ENCODE data around the gene STK38.
A peak's percentile ranks its signal among the peaks of the same experiment; 100 is the strongest.

STK38 gene

GRCh38 chr6:36563928-36564284 lies 16.6 kb upstream of the STK38 start:
- Histone ChIP-seq H3K9me3 (ENCODE audit: control insufficient read depth, low read length) (no peaks in the 10 kb centered on the region), H3K27ac (ENCODE audit: low read depth, low read length, severe bottlenecking) (peak overlapping the region; percentile 3), H3K36me3 (ENCODE audit: control insufficient read depth, insufficient read depth, low read length) (no peaks in the 10 kb centered on the region), H3K4me3 (ENCODE audit: extremely low read depth, insufficient read depth, low read length, poor library complexity, severe bottlenecking) (no peak overlapping the region), H3K4me1 (ENCODE audit: control insufficient read depth, insufficient read depth, low read length, poor library complexity, severe bottlenecking) (peaks cover 6% of the 10 kb centered on the region)
- 100% methylated on average over 1 of the region's 4 CpGs for WGBS, 2 experiments (ENCODE audit: insufficient coverage in 2 of 2)

GRCh38 chr6:36563237-36563927 lies 16.1 kb upstream of the STK38 start:
- WGBS, 2 experiments (ENCODE audit: insufficient coverage in 2 of 2) = 89% methylated on average over 1 of the region's 3 CpGs; no CpG with 5 or more reads in 1 of the 2 experiments
- no peaks in the 10 kb centered on the region for H3K9me3 ChIP-seq (ENCODE audit: control insufficient read depth, low read length)
- peak overlapping the region; percentile 3 for H3K27ac ChIP-seq (ENCODE audit: low read depth, low read length, severe bottlenecking)
- H3K4me3 ChIP-seq (ENCODE audit: extremely low read depth, insufficient read depth, low read length, poor library complexity, severe bottlenecking) = no peak overlapping the region
- peaks cover 6% of the 10 kb centered on the region for H3K4me1 ChIP-seq (ENCODE audit: control insufficient read depth, insufficient read depth, low read length, poor library complexity, severe bottlenecking)
- no peaks in the 10 kb centered on the region for H3K36me3 ChIP-seq (ENCODE audit: control insufficient read depth, insufficient read depth, low read length)

DNA sequence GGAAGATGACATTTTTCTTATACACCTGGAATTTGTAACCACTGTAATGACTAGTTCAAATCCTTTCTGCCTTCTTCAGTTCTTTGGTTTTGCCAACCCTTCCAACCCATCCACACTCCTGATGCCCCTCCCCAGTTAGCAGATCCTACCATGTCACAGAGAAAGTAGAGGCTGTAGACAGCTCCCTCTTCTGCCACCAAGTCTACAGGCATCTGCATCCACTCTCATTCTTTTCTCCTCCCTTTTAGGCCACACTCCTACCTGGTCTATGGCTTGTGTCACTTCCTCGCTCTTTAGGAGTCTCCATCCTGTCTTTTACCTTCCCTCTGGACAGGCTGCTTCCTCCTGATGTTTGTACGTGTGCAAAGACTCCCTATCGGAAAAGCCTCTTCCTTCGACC lies 13.5 kb upstream of the STK38 start:
- Histone ChIP-seq H3K4me1 (ENCODE audit: control insufficient read depth, insufficient read depth, low read length, poor library complexity, severe bottlenecking) (peaks cover 3% of the 10 kb centered on the region), H3K4me3 (ENCODE audit: extremely low read depth, insufficient read depth, low read length, poor library complexity, severe bottlenecking) (no peak overlapping the region)
- 94 to 96% methylated on average over 4 of the region's 4 CpGs for WGBS, 2 experiments (ENCODE audit: insufficient coverage in 2 of 2)

GRCh38 chr6:36559011-36559793 lies 11.9 kb upstream of the STK38 start:
- no peaks in the 10 kb centered on the region for H3K36me3 ChIP-seq (ENCODE audit: control insufficient read depth, insufficient read depth, low read length)
- 84 to 100% methylated on average over 4 of the region's 7 CpGs for WGBS, 2 experiments (ENCODE audit: insufficient coverage in 2 of 2)
- no peak overlapping the region for H3K27ac ChIP-seq (ENCODE audit: low read depth, low read length, severe bottlenecking)
- no peak overlapping the region for H3K4me3 ChIP-seq (ENCODE audit: extremely low read depth, insufficient read depth, low read length, poor library complexity, severe bottlenecking)
- no peaks in the 10 kb centered on the region for H3K9me3 ChIP-seq (ENCODE audit: control insufficient read depth, low read length)
- H3K4me1 ChIP-seq (ENCODE audit: control insufficient read depth, insufficient read depth, low read length, poor library complexity, severe bottlenecking) = peaks cover 3% of the 10 kb centered on the region

More for the DNA sequence above, 13.5 kb upstream of the STK38 start:
- Histone ChIP-seq H3K36me3 (ENCODE audit: control insufficient read depth, insufficient read depth, low read length) (no peaks in the 10 kb centered on the region), H3K27ac (ENCODE audit: low read depth, low read length, severe bottlenecking) (no peak overlapping the region), H3K9me3 (ENCODE audit: control insufficient read depth, low read length) (no peaks in the 10 kb centered on the region)

DNA sequence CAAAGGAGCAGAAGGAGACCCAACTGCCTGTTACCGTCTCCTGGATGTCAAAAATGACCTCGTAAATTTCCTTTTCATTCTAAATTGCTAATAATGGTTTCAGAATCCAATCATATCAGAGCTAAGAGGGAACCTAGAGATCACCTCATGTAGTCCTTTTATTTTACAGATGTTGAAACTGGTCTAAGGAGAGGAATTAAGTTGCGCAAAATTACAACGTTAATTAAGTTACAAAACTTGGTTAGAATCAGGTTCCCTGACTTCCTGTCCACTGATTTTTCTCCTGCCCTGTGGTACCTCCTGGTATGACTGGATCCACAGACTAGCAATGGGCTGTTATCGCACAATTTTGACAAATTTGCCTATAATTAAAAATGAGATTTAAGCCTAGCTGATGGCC lies 9.0 kb upstream of the STK38 start:
- Histone ChIP-seq H3K36me3 (ENCODE audit: control insufficient read depth, insufficient read depth, low read length) (no peaks in the 10 kb centered on the region), H3K4me1 (ENCODE audit: control insufficient read depth, insufficient read depth, low read length, poor library complexity, severe bottlenecking) (no peaks in the 10 kb centered on the region), H3K9me3 (ENCODE audit: control insufficient read depth, low read length) (no peaks in the 10 kb centered on the region), H3K4me3 (ENCODE audit: extremely low read depth, insufficient read depth, low read length, poor library complexity, severe bottlenecking) (no peak overlapping the region), H3K27ac (ENCODE audit: low read depth, low read length, severe bottlenecking) (no peak overlapping the region)
- 100% methylated on average over 2 to 4 of the region's 5 CpGs for WGBS, 2 experiments (ENCODE audit: insufficient coverage in 2 of 2)

DNA sequence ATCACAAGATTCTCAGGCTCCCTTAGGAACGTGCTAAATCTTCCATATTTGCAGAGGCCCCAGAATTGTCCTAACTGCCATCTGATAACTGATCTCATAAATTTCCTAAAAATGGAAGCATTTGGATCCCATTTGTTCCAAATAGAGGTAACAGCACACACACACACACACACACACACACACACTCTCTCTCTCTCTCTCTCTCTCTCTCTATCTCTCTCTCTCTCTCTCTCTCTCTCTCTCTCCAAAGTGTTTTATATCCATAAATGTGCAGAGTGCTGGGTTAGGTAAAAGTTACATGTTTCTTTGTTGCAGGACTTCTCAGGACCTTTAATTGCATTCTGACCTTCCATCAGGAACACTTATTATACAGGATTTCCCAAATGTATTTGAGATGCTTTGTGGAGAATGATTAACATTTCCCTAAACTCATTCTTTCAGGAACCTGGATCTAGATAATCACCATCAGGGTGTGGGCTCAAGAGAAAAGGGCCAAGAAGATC lies 8.5 kb upstream of the STK38 start:
- no peak overlapping the region for H3K4me3 ChIP-seq (ENCODE audit: extremely low read depth, insufficient read depth, low read length, poor library complexity, severe bottlenecking)
- WGBS, 2 experiments (ENCODE audit: insufficient coverage in 2 of 2) = 80 to 100% methylated on average over 1 of the region's 1 CpG
- H3K9me3 ChIP-seq (ENCODE audit: control insufficient read depth, low read length) = no peaks in the 10 kb centered on the region
- no peaks in the 10 kb centered on the region for H3K4me1 ChIP-seq (ENCODE audit: control insufficient read depth, insufficient read depth, low read length, poor library complexity, severe bottlenecking)
- no peaks in the 10 kb centered on the region for H3K36me3 ChIP-seq (ENCODE audit: control insufficient read depth, insufficient read depth, low read length)
- H3K27ac ChIP-seq (ENCODE audit: low read depth, low read length, severe bottlenecking) = no peak overlapping the region

DNA sequence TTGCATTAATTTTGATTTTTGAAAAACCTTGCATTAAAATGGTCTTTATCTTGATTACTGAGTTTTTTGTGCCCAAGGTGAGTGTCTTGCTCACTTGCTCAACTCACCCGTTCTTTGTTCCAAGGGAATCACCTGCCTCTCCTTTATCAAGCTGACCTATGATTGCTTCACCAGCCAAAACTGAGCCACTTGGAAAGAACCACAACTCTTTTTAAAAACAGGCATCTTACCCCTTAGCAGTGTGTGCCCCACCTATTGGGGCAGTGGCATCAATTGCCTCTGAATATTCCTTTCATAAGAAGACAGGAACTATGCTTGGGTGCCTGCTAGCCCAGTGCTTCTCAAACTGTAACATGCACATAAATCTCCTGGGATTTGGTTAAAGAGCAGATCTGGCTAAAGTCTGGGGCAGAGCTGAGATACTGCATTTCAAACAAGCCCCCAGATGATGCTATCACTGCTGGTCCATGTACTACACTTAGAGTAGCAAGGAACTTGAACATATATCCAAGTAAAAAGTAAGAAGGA lies 3.3 kb upstream of the STK38 start:
- Histone ChIP-seq H3K9me3 (ENCODE audit: control insufficient read depth, low read length) (no peaks in the 10 kb centered on the region), H3K4me3 (ENCODE audit: extremely low read depth, insufficient read depth, low read length, poor library complexity, severe bottlenecking) (no peak overlapping the region), H3K4me1 (ENCODE audit: control insufficient read depth, insufficient read depth, low read length, poor library complexity, severe bottlenecking) (peaks cover 3% of the 10 kb centered on the region), H3K36me3 (ENCODE audit: control insufficient read depth, insufficient read depth, low read length) (no peaks in the 10 kb centered on the region), H3K27ac (ENCODE audit: low read depth, low read length, severe bottlenecking) (no peak overlapping the region)
- 83 to 100% methylated on average over 1 of the region's 1 CpG for WGBS, 2 experiments (ENCODE audit: insufficient coverage in 2 of 2)

GRCh38 chr6:36548401-36548743 lies 1.1 kb upstream of the STK38 start:
- Histone ChIP-seq H3K9me3 (ENCODE audit: control insufficient read depth, low read length) (no peaks in the 10 kb centered on the region), H3K27ac (ENCODE audit: low read depth, low read length, severe bottlenecking) (no peak overlapping the region), H3K4me3 (ENCODE audit: extremely low read depth, insufficient read depth, low read length, poor library complexity, severe bottlenecking) (no peak overlapping the region), H3K36me3 (ENCODE audit: control insufficient read depth, insufficient read depth, low read length) (peaks cover 15% of the 10 kb centered on the region), H3K4me1 (ENCODE audit: control insufficient read depth, insufficient read depth, low read length, poor library complexity, severe bottlenecking) (peaks cover 8% of the 10 kb centered on the region)
- WGBS, 2 experiments (ENCODE audit: insufficient coverage in 2 of 2) = 93 to 100% methylated on average over 2 of the region's 2 CpGs

- Histone ChIP-seq H3K27ac (ENCODE audit: low read depth, low read length, severe bottlenecking) (peak overlapping the region; percentile 92), H3K4me1 (ENCODE audit: control insufficient read depth, insufficient read depth, low read length, poor library complexity, severe bottlenecking) (peaks cover 8% of the 10 kb centered on the region), H3K4me3 (ENCODE audit: extremely low read depth, insufficient read depth, low read length, poor library complexity, severe bottlenecking) (peak overlapping the region; percentile 87), H3K9me3 (ENCODE audit: control insufficient read depth, low read length) (no peaks in the 10 kb centered on the region), H3K36me3 (ENCODE audit: control insufficient read depth, insufficient read depth, low read length) (peaks cover 21% of the 10 kb centered on the region)
- WGBS, 2 experiments (ENCODE audit: insufficient coverage in 2 of 2) = 70 to 100% methylated on average over 2 to 5 of the region's 13 CpGs
Measured at GRCh38 chr6:36547646-36548400, 544 bp upstream of the STK38 start.

- Histone ChIP-seq H3K4me3 (ENCODE audit: extremely low read depth, insufficient read depth, low read length, poor library complexity, severe bottlenecking) (peak overlapping the region; percentile 87), H3K4me1 (ENCODE audit: control insufficient read depth, insufficient read depth, low read length, poor library complexity, severe bottlenecking) (peaks cover 8% of the 10 kb centered on the region), H3K36me3 (ENCODE audit: control insufficient read depth, insufficient read depth, low read length) (peaks cover 31% of the 10 kb centered on the region), H3K27ac (ENCODE audit: low read depth, low read length, severe bottlenecking) (peak overlapping the region; percentile 92), H3K9me3 (ENCODE audit: control insufficient read depth, low read length) (no peaks in the 10 kb centered on the region)
- WGBS, 2 experiments (ENCODE audit: insufficient coverage in 2 of 2) = 1% methylated on average over 9 to 11 of the region's 15 CpGs
Measured at GRCh38 chr6:36546308-36546919, 865 bp downstream of the STK38 start.

Data from mesodermal cell (in vitro differentiated cells).